NCI-H2196 treated with DMSO at 0.1 percent for 48 hours (cell line): Measurements from ENCODE around the gene ZNF334.

Experiments used
- DNase-seq: peaks from one replicate; lab custom pipeline; 2025; ENCODE audit not compliant: unreplicated experiment; lab: John Stamatoyannopoulos, UW

The ZNF334 gene

DNA sequence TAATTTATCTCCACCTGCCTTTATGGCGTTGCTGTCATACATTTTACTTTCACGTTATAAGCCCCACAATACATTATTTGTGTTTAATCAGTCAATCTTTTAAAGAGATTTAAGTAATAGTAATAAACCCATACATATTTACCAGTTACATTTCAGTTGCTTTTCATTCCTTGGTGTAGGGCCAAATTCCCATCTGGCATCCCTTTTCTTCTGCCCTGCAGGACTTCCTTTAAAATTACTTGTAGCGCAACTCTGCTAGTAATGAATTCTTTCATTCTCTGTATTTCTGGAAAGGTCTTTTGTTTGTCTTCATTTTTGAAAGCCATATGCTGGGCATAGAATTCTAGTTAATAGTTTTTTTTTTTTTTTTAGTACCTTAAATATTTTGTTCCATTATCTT is 24.9 kb downstream of the ZNF334 start:
- DNase-seq = no peak

DNA sequence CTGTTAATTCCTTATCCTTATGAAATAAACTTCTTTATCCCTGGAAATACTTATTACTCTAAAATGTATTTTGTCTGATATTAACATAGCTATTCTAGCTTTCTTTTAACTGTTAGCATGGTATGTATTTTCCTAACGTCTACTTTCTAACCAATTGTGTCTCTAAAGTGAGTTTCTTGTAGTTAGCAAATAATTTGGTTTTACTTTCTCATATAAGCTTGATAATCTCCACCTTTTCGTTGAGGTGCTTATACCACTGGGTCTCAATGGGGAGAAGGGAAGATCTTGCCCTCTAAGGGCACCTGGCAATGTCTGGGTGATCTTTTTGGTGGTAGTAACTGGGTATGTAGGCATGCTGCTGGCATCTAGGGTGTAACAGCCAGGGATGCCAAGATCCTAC is 25.7 kb downstream of the ZNF334 start:
- no peak for DNase-seq

DNA sequence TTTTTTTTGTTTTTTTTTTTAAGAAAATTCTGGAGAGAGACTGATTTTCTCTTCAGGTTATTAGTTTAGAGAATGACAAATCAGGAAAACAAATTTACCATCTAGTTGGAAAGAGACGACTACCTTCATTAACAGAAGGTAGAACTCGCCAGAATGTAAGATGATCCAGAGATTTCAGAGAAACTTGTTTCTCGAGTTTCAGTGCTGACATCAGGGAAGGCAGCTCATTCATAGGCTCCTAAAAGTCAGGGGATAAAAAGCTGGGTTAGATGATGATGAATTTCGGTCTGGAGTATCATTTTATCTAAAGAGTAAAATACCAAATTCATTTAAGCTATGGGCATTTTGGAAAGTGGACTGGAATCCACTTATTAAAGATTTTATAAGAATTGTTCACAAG is 27.9 kb downstream of the ZNF334 start:
- no peak for DNase-seq

DNA sequence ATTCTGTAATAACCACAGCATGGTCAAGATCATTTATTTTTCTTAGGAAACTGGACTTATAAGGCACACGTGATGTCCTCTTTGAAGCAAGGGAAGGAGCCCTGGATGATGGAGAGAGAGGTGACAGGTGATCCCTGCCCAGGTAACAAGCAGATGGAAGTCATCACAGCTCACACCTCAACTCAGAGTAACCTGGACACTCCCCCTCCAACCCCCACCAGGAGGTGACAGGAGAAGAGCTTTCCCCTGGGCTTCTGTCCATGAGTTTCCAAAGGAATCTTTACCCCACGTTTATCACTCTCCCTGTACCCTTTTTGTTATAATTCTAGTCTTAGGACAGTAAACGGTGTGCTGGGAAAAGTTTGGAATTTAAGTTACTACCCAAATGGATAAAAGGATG is 28.4 kb downstream of the ZNF334 start:
- no peak for DNase-seq

DNA sequence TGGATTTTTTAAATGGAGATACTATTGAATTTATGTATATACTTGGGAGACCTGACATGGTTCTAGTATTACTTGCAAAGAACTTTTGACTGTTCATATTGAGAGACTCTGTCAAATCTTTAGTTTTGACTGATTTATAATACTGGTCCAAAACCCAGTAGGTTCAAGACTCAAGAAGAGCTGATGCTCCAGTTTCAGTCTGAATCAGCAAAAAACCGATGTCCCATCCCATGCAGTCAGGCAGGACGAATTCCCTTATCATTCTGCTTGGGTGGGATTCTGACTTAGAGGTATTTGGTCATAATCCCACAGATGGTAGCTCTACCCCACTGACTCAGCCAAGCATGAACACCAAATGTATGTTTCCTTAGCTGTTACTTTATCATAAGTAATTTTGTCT is 29.5 kb downstream of the ZNF334 start:
- no peak for DNase-seq

DNA sequence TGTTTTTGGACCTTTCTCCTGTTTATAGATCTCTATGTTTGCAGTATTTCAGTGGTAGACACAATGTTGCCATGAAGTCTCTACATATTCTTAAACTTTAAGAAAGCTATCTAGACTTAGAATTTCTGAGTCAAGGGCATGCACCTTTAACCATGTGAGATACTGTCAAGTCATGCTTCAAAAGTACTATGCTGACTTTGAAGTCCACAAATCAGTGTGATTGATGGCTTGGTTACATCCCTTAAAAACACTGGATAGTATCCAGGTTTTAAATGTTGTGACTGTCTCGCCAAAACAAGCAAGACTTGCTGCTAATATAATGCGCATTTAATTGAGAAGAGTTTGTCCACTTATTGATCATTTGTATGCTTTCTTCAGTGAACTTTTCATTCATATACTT is 30.5 kb downstream of the ZNF334 start:
- no peak for DNase-seq

DNA sequence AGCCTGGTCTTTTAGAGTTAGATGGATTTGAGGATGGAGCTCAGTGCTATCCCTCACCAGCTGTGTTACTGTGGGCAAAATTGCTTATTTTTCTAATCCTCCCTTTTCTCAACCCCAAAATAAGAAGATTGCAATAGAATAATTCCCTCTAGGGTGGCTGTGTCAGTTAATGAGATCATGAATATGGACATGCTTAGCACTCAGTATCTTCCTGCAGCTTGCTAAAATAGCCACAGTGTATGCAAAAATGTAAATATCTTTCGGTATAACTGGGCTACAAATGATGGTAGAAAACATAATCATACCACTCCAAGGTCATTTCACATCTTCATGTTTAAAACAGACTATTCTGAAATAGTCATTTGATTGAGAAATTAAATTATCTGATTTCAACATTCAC is 35.7 kb downstream of the ZNF334 start:
- DNase-seq = no peak

DNA sequence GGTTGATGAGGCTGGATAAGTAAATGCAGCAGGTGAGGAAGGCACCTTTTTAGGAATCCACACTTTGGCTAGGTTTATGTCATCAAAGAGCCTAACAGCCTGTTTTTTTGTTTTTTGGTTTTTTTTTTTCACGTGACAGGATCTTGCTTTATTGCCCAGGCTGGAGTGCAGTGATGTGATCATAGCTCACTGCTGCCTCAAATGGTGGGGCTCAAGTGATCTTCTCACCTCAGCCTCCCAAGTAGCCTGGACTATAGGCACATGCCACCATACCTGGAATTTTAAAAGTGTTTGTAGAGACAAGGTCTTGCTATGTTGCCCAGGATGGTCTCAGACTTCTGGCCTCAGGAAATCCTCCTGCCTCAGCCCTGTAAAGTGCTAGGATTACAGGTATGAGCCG is 36.1 kb downstream of the ZNF334 start:
- no peak for DNase-seq

DNA sequence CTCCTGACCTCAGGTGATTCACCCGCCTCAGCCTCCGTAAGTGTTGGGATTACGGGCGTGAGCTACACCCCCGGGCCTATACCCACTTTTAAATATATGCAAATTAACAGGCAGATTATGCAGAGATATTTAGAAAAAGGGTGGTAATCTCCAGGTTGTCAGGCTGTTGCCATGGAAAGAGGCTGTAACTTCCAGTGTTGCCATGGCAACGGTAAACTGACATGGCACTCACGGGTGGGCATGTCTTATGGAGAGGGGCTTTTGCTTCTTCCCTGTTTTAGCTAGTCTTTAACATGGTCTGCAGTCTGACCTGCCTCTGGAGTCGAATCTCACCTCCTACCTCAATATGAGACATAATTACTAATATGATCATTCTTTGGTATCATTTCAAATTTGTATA is 44.9 kb downstream of the ZNF334 start:
- no peak for DNase-seq

DNA sequence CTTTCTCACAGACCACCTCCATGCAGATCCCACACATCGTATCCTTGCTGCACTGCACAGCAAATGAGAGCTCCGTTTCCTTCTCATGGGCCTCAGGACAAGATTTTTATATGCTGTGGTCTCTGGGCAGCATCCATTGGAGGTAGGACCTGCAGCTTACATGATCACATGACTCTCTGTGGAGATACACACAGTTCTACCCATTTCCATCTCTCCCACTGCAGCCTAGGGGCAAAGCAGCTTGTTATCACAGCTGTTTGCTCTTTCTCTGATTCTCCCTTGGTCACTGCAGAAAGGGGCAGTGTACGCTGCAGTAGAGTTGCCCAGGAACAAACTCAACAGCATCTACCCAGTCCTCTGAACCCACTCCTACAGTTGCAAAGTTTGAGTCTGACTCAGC is 48.9 kb downstream of the ZNF334 start:
- DNase-seq = no peak

DNA sequence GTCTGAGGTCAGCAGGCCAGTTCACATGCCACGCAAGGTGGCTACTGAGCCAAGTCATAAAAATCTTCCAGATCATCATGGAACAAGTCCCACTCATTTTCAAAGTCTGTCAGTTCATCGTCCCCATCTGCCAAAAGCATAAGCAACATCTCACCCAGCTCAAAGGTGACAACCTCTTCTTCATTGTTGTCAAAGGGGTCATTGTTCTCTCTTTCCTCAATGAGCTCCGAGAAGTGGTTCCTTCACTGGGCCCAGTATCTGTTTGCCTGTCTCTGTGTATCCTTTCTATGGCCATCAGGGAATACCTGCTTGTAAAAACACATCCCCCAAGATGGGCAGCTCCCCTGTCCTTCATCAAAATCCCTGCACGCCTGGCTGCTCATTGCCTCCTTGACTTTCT is 49.5 kb downstream of the ZNF334 start:
- DNase-seq = no peak

DNA sequence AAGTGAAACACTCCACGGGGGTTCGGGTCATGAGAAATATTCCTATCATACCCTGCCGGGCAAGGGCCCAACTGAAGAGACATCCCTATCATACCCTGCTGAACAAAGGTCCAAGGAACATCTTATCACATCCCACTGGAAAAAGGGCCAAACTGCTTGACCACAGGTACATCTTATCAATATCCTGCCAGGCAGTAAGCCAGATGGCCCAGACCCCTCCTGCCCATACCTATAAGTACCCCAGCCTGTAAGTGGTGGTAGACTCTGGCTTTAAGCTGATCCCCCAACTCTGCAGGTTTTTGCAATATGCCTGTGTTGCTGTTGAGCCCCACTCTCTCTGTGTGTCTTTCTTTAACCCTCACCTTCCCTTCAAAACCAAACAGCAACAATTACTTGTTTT is 51.6 kb downstream of the ZNF334 start:
- DNase-seq = no peak

DNA sequence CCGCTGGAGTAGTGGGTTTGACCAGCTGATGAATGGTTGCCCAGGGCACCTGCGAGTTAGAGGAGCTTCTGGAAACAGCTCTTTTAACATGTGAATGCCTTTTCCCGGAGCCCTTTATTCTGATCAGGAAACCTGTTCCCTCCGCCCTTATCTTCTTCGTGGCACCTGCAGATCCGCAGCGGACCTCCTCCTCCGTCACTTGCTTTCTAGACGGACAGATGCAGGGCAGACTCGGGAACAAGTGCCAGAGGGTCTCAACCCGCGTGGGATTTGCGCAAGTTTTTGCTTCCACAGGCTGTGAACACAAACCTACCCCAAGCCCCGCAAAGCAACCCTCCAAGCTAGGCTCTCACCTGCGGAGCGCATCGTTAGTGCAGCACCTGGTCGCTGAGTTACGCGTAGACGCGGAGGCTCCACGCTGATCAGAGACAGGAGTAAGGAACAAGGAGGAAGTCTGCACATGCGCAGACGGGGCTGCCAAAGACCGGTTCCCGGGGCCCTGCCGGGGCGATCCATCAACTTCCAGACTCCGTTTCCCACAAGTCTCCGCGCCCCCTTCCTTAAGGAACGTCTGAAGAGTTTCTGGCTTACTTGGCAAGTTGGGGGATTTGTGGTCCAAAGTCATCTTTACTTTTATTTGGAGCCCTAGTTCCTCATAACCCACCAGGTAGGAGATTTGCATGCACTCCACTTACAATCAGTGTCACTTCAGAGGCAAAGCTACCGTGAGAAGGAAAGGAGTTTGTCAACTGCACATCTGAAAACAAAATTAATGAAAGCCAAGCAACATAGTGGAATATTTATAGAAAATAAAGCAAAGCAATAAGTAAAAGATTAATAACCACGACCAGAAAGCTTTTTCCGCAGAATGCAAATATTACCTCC is 54.3 kb downstream of the ZNF334 start:
- no peak for DNase-seq

DNA sequence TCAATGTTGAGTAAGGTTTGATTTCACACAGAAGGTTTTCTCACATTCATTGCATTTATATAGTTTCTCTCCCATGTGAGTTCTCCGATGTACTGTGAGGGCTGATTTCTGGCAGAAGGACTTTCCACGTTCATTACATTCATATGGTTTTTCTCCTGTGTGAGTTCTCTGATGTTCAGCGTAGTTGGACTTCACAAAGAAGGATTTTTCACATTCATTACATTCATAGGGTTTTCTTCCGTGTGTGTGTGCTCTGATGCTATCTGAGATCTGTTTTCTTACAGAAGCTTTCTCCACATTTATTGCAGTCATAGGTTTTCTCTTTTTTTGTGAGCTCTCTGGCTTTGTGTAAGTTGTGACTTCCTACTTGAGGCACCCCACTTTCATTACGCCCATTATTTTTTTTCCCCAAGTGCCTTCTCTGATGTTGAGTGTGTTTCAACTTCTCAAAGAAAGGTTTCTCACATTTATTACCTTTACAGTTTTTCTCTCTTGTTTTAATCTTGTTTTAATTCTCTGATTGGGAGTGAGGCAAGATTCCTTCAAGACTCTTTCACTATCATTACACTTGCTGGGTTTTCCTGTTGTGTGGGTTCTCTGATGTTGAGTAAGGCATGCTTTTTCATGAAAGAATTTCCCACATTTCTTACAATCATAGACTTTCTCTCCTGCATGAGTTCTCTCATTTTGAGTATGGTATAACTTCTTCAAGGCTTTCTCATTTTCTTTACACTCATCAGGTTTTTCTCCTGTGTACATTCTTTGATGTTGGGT is 56.9 kb downstream of the ZNF334 start:
- DNase-seq = no peak

DNA sequence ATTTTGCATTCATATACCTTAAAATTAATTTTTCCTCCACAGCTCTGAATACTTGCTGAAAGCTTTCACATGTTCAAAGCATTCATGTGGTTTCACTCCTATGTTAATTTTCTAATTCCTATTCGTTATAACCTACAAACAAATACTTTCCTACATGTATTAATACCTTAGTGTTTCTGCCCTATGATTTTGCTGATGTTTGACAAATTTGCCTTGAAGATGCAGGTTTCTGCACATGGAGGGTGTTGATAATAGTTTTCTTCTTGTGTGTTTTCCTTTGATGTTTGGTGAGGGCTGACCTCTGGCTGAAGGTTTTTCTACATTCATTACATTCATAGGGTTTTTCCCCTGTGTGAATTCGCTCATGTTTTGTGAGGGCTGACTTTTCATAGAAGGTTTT is 57.6 kb downstream of the ZNF334 start:
- DNase-seq = no peak
